ENCODE results near the gene NPTXR.

- TF ChIP-seq, protein P1, sequence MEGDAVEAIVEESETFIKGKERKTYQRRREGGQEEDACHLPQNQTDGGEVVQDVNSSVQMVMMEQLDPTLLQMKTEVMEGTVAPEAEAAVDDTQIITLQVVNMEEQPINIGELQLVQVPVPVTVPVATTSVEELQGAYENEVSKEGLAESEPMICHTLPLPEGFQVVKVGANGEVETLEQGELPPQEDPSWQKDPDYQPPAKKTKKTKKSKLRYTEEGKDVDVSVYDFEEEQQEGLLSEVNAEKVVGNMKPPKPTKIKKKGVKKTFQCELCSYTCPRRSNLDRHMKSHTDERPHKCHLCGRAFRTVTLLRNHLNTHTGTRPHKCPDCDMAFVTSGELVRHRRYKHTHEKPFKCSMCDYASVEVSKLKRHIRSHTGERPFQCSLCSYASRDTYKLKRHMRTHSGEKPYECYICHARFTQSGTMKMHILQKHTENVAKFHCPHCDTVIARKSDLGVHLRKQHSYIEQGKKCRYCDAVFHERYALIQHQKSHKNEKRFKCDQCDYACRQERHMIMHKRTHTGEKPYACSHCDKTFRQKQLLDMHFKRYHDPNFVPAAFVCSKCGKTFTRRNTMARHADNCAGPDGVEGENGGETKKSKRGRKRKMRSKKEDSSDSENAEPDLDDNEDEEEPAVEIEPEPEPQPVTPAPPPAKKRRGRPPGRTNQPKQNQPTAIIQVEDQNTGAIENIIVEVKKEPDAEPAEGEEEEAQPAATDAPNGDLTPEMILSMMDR (IDR thresholded peaks at IDR 0.05), result no peak
- no peak for TF ChIP-seq POLR2A (IDR thresholded peaks at IDR 0.05)
Measured at GRCh38 chr22:38866399-38867123, 22.7 kb upstream of the NPTXR start.
